ENCODE results near the gene MYO1F.

Gene MYO1F

DNA sequence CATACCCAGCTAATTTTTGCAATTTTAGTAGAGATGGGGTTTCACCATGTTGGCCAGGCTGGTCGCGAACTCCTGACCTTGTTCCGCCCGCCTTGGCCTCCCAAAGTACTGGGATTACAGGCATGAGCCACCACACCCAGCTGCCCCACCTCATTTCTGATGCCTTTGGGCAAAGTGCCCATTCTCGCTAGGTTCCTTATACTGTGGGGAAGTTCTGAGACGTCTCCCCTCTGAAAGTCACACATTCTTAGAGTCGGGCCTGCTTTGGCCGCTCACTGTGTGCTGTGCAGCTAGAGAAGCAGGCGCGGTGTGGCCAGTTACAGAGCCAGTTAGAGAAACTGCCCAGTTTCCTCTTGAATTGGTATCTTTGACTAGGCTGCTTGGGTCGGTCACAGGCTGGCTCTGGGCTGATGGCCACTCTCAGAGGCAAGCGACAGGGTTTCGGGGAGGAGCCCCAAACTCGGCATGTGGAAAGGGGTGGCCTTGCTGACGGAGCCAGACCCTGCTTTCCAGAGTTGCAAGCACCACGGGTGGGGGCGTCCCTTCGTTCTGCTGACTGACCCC is 92.8 kb downstream of the MYO1F start:
- no peak overlapping the region for H3K4ac ChIP-seq (ENCODE audit: low read depth in 1 of 2, low read length in 2 of 2)
- H3K27ac ChIP-seq (ENCODE audit: low read length, poor library complexity, severe bottlenecking): no peak overlapping the region
- no peak overlapping the region for H3K4me3 ChIP-seq (ENCODE audit: insufficient read depth in 1 of 2, low read depth in 1 of 2, low read length in 2 of 2)
- H3K36me3 ChIP-seq (ENCODE audit: control insufficient read depth in 1 of 2, insufficient read depth in 2 of 2, low read depth in 1 of 2, low read length in 2 of 2): peaks cover 85 to 89% of the 10 kb centered on the region in 2 experiments
- H3K9me3 ChIP-seq (ENCODE audit: control insufficient read depth, low read length): no peaks in the 10 kb centered on the region
- no peak overlapping the region for H2BK120ac ChIP-seq (ENCODE audit: low read depth, low read length)
- no peak overlapping the region for H2BK5ac ChIP-seq (ENCODE audit: low read depth, low read length, poor library complexity, severe bottlenecking)
- no peak overlapping the region for H2BK12ac ChIP-seq (ENCODE audit: low read length in 2 of 2)
- H3K4me2 ChIP-seq (ENCODE audit: low read length, poor library complexity, severe bottlenecking): no peak overlapping the region
- H3K18ac ChIP-seq (ENCODE audit: low read depth in 1 of 2, low read length in 2 of 2): no peak overlapping the region
- H3K4me1 ChIP-seq (ENCODE audit: control insufficient read depth, insufficient read depth, low read depth, low read length): peaks cover 3% of the 10 kb centered on the region
- no peak for DNase-seq
- H4K8ac ChIP-seq (ENCODE audit: low read length): no peak overlapping the region
- no peak overlapping the region for H3K14ac ChIP-seq (ENCODE audit: low read length in 2 of 2)
- no peak overlapping the region for H3K23ac ChIP-seq (ENCODE audit: low read length in 2 of 2)
- H3K79me1 ChIP-seq (replicated peaks; ENCODE audit: low read length, poor library complexity, severe bottlenecking): peaks cover 35% of the 10 kb centered on the region
- WGBS: 96% methylated on average over 18 of the region's 18 CpGs
- no peak overlapping the region for H2AFZ ChIP-seq (ENCODE audit: low read depth, low read length)
- no peak overlapping the region for H4K91ac ChIP-seq (ENCODE audit: low read length)
- H2AK5ac ChIP-seq (ENCODE audit: low read length, severe bottlenecking): no peak overlapping the region
- no peak overlapping the region for H2BK15ac ChIP-seq (ENCODE audit: low read depth, poor library complexity, severe bottlenecking)
- no peak overlapping the region for H3K9ac ChIP-seq (ENCODE audit: low read length)
- no peaks in the 10 kb centered on the region for H3K27me3 ChIP-seq (ENCODE audit: control insufficient read depth in 1 of 2, insufficient read depth in 1 of 2, low read length in 2 of 2)

DNA sequence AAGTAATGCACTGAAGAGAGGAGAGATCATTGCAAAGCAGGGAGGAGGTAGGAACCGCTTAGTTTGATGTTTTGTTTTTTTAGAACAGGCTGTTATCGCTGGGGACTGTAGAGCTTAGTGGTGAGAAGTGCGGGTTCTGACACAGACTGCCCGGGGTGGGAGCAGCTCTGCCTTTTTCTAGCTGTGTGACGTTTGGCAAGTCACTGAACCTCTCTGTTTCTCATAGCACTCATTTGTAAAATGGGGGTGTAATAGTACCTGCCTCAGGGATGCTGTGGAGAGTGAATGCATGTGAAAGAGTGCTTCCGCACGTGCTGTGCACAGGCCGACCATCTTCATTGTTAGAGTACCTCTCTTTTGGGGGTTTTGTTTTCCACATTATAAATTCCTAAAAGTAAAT is 94.1 kb downstream of the MYO1F start:
- Histone ChIP-seq H3K4me2 (ENCODE audit: low read length, poor library complexity, severe bottlenecking) (no peak overlapping the region), H3K18ac (ENCODE audit: low read depth in 1 of 2, low read length in 2 of 2) (no peak overlapping the region), H2BK12ac (ENCODE audit: low read length in 2 of 2) (no peak overlapping the region), H3K27me3 (ENCODE audit: control insufficient read depth in 1 of 2, insufficient read depth in 1 of 2, low read length in 2 of 2) (no peaks in the 10 kb centered on the region), H3K4ac (ENCODE audit: low read depth in 1 of 2, low read length in 2 of 2) (no peak overlapping the region), H3K9me3 (ENCODE audit: control insufficient read depth, low read length) (no peaks in the 10 kb centered on the region), H2BK120ac (ENCODE audit: low read depth, low read length) (no peak overlapping the region), H3K4me1 (ENCODE audit: control insufficient read depth, insufficient read depth, low read depth, low read length) (peaks cover 3% of the 10 kb centered on the region), H2AK5ac (ENCODE audit: low read length, severe bottlenecking) (no peak overlapping the region), H3K4me3 (ENCODE audit: insufficient read depth in 1 of 2, low read depth in 1 of 2, low read length in 2 of 2) (no peak overlapping the region), H3K27ac (ENCODE audit: low read length, poor library complexity, severe bottlenecking) (no peak overlapping the region), H3K79me1 (replicated peaks; ENCODE audit: low read length, poor library complexity, severe bottlenecking) (peaks cover 30% of the 10 kb centered on the region), H3K9ac (ENCODE audit: low read length) (no peak overlapping the region), H2AFZ (ENCODE audit: low read depth, low read length) (no peak overlapping the region), H4K8ac (ENCODE audit: low read length) (no peak overlapping the region), H4K91ac (ENCODE audit: low read length) (no peak overlapping the region), H3K14ac (ENCODE audit: low read length in 2 of 2) (no peak overlapping the region), H2BK15ac (ENCODE audit: low read depth, poor library complexity, severe bottlenecking) (no peak overlapping the region), H3K36me3 (ENCODE audit: control insufficient read depth in 1 of 2, insufficient read depth in 2 of 2, low read depth in 1 of 2, low read length in 2 of 2) (peaks cover 78 to 88% of the 10 kb centered on the region in 2 experiments), H3K23ac (ENCODE audit: low read length in 2 of 2) (no peak overlapping the region), H2BK5ac (ENCODE audit: low read depth, low read length, poor library complexity, severe bottlenecking) (no peak overlapping the region)
- 98% methylated on average over 4 of the region's 8 CpGs for WGBS
- no peak for DNase-seq

DNA sequence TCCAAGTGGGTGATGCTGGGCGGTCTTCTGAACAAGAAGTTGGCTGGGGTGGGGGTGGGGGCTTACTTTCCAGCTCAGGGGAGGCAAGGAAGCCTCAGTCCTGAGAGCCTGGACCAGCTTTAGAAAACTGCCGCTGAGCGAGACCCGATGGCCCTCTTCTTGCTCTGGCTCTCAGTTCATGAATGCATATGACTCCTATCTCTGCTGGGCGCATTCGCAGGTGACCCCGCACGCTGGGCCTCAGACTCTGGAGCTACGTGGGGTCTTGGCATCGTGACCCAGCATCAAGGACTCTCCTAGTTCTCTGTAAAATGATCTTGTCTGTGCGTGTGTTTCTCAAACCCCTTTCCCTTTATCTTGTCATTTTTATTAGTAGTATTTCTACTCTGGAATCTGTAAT is 94.5 kb downstream of the MYO1F start:
- H3K4me2 ChIP-seq (ENCODE audit: low read length, poor library complexity, severe bottlenecking): no peak overlapping the region
- no peak overlapping the region for H3K9ac ChIP-seq (ENCODE audit: low read length)
- H3K27ac ChIP-seq (ENCODE audit: low read length, poor library complexity, severe bottlenecking): no peak overlapping the region
- H2AK5ac ChIP-seq (ENCODE audit: low read length, severe bottlenecking): no peak overlapping the region
- H3K4me1 ChIP-seq (ENCODE audit: control insufficient read depth, insufficient read depth, low read depth, low read length): peaks cover 3% of the 10 kb centered on the region
- no peak overlapping the region for H3K18ac ChIP-seq (ENCODE audit: low read depth in 1 of 2, low read length in 2 of 2)
- 95% methylated on average over 10 of the region's 11 CpGs for WGBS
- H2BK120ac ChIP-seq (ENCODE audit: low read depth, low read length): no peak overlapping the region
- H3K14ac ChIP-seq (ENCODE audit: low read length in 2 of 2): no peak overlapping the region
- no peak overlapping the region for H4K91ac ChIP-seq (ENCODE audit: low read length)
- no peak overlapping the region for H3K23ac ChIP-seq (ENCODE audit: low read length in 2 of 2)
- H2BK12ac ChIP-seq (ENCODE audit: low read length in 2 of 2): no peak overlapping the region
- no peak overlapping the region for H2BK5ac ChIP-seq (ENCODE audit: low read depth, low read length, poor library complexity, severe bottlenecking)
- no peak overlapping the region for H4K8ac ChIP-seq (ENCODE audit: low read length)
- H3K9me3 ChIP-seq (ENCODE audit: control insufficient read depth, low read length): no peaks in the 10 kb centered on the region
- H2AFZ ChIP-seq (ENCODE audit: low read depth, low read length): no peak overlapping the region
- no peak for DNase-seq
- H2BK15ac ChIP-seq (ENCODE audit: low read depth, poor library complexity, severe bottlenecking): no peak overlapping the region
- peaks cover 27% of the 10 kb centered on the region for H3K79me1 ChIP-seq (replicated peaks; ENCODE audit: low read length, poor library complexity, severe bottlenecking)
- H3K27me3 ChIP-seq (ENCODE audit: control insufficient read depth in 1 of 2, insufficient read depth in 1 of 2, low read length in 2 of 2): no peaks in the 10 kb centered on the region
- peaks cover 78 to 85% of the 10 kb centered on the region in 2 experiments for H3K36me3 ChIP-seq (ENCODE audit: control insufficient read depth in 1 of 2, insufficient read depth in 2 of 2, low read depth in 1 of 2, low read length in 2 of 2)
- no peak overlapping the region for H3K4ac ChIP-seq (ENCODE audit: low read depth in 1 of 2, low read length in 2 of 2)
- H3K4me3 ChIP-seq (ENCODE audit: insufficient read depth in 1 of 2, low read depth in 1 of 2, low read length in 2 of 2): no peak overlapping the region

DNA sequence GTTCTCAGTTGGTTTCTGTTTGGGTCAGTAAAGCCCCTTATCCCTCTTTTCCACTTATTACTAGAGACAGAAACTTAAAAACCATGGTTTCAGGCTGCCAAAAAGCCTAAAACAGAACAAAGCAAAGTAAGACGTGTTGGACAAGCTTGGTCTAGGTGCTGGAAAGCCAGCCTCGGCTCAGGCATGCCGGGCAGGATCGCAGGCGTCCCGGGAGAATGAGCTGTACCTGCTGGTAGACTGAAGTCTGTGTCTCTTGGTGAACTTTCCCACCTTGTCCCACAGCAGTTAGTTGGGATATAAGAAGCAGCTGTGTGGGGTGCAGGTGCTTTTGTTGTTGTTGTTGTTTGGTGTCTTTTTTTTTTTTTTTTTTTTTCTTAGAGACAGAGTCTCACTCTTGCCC is 95.6 kb downstream of the MYO1F start:
- H3K23ac ChIP-seq (ENCODE audit: low read length in 2 of 2): no peak overlapping the region
- H3K4ac ChIP-seq (ENCODE audit: low read depth in 1 of 2, low read length in 2 of 2): no peak overlapping the region
- no peak overlapping the region for H3K18ac ChIP-seq (ENCODE audit: low read depth in 1 of 2, low read length in 2 of 2)
- no peak overlapping the region for H3K4me3 ChIP-seq (ENCODE audit: insufficient read depth in 1 of 2, low read depth in 1 of 2, low read length in 2 of 2)
- H3K4me2 ChIP-seq (ENCODE audit: low read length, poor library complexity, severe bottlenecking): no peak overlapping the region
- H3K9ac ChIP-seq (ENCODE audit: low read length): no peak overlapping the region
- H3K9me3 ChIP-seq (ENCODE audit: control insufficient read depth, low read length): no peaks in the 10 kb centered on the region
- H3K36me3 ChIP-seq (ENCODE audit: control insufficient read depth in 1 of 2, insufficient read depth in 2 of 2, low read depth in 1 of 2, low read length in 2 of 2): peaks cover 77 to 84% of the 10 kb centered on the region in 2 experiments
- H3K27me3 ChIP-seq (ENCODE audit: control insufficient read depth in 1 of 2, insufficient read depth in 1 of 2, low read length in 2 of 2): no peaks in the 10 kb centered on the region
- H2BK5ac ChIP-seq (ENCODE audit: low read depth, low read length, poor library complexity, severe bottlenecking): no peak overlapping the region
- no peak overlapping the region for H2BK15ac ChIP-seq (ENCODE audit: low read depth, poor library complexity, severe bottlenecking)
- H2AK5ac ChIP-seq (ENCODE audit: low read length, severe bottlenecking): no peak overlapping the region
- no peak overlapping the region for H2BK12ac ChIP-seq (ENCODE audit: low read length in 2 of 2)
- H2AFZ ChIP-seq (ENCODE audit: low read depth, low read length): no peak overlapping the region
- H3K27ac ChIP-seq (ENCODE audit: low read length, poor library complexity, severe bottlenecking): no peak overlapping the region
- H3K14ac ChIP-seq (ENCODE audit: low read length in 2 of 2): no peak overlapping the region
- peaks cover 3% of the 10 kb centered on the region for H3K4me1 ChIP-seq (ENCODE audit: control insufficient read depth, insufficient read depth, low read depth, low read length)
- peaks cover 24% of the 10 kb centered on the region for H3K79me1 ChIP-seq (replicated peaks; ENCODE audit: low read length, poor library complexity, severe bottlenecking)
- H4K91ac ChIP-seq (ENCODE audit: low read length): no peak overlapping the region
- no peak overlapping the region for H2BK120ac ChIP-seq (ENCODE audit: low read depth, low read length)
- DNase-seq: no peak
- 94% methylated on average over 6 of the region's 6 CpGs for WGBS
- H4K8ac ChIP-seq (ENCODE audit: low read length): no peak overlapping the region
